Inferior parietal cortex (tissue), 1 donor: ENCODE results near the gene ATP5PF.
"Not testable (repeated sequence)": the region's sequence is repeated elsewhere in the genome, so short reads cannot be mapped to it uniquely, and the experiment has no call there.

Source experiments
- DNase-seq: peaks from one replicate; pipeline ENCODE4 v3.0.0-alpha.2; 2016; ENCODE audit errors: extremely low spot score

ATP5PF gene

DNA sequence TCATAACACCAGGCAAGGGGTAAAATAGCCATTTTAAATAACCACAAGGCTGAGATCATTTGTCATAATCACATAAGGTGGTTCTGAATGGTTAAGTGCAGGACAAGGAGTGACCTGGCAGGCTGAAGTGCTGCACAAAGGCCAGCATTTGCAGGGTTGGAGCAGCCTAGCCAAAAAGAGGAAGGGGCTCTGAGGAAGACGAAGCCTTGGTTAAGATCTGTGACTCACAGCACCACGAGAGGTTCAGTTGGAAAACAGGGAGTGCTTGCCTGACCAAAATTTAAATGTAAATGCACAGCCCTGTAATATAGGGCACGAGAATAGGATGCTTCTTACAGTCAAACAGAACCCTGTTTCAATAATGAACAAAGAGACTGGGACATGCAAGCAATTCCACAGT, 12.1 kb downstream of the ATP5PF start:
- no peak for DNase-seq

DNA sequence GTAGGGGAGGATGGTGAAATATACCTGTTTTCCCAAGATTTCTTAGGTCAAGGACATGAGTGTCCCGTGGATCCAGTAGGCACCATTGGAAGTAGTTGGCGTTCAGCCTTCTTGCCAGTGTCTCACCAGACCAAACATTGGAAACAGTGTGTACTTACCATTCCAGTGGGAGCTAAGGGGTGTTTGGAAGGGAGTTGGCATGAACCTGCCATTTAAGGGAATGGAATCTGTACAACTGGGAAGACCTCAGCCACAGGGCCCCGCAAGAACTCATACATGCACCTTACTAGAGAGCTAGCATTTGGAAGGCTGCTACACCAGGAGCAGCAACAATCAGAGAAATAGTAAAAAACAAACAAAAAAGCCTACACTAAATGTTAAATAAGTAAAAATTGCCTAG, 12.7 kb downstream of the ATP5PF start:
- DNase-seq: no peak

DNA sequence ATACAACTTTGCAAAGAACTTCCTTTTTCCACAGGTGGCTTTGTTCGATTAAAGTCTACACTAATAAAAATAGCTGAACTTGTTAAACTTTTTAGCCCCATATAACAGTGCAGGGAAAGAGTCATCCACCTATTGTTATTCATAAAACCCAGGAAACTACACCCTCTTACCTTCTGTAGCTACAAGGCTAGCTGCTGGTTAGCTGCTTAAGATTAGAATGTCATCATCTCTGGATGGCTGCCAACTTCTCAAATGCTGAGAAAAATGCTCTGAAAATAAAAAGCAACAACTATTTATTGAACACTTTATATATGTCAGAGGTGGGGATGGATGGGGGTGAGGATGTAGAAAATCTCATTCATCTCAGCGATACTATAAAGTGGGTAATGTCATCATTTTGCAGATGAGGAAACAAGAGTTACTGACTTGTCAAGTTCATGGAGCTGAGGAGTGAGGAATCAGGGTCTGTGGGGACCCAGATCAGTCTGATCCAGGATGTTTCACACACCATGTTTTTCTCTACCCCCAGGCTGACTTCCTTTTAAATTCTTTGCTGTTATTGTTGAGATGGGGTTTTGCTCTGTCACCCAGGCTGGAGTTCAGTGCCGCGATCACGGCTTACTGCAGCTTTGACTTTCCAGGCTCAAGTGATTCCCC, 17.1 kb downstream of the ATP5PF start:
- no peak for DNase-seq

DNA sequence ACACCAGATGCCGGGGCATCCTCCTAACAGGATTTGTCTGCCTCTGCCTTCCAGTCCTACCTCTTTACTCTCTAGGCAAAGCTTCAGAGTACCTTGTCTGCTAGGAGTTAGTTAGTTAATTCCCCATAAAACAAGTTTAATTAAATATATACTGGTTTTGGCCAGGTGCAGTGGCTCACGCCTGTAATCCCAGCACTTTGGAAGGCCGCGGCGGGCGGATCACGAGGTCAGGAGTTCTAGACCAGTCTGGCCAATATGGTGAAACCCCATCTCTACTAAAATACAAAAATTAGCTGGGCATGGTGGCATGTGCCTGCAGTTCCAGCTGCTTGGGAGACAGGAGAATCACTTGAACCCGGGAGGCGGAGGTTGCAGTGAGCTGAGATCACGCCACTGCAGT, 20.6 kb downstream of the ATP5PF start:
- not testable (repeated sequence) for DNase-seq

DNA sequence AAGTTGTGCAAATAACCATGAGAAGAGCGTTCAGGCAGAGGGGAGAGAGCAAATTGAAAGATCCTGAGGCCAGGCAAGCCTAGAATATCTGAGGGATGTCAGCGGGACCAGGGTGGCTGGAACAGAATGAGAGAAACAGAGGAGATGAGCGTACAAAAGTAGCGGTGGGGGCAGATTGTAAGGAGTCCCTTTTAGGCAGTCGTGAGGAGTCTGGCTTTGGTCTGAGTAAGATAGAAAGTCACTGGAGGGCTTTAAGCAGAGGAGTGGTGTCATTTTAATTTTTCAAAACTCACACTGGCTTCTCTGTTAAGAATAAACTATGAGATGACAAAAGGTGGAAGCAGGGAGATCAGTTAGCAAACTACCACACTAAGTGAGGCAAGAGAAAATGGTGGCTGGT, 24.2 kb downstream of the ATP5PF start:
- DNase-seq: no peak

DNA sequence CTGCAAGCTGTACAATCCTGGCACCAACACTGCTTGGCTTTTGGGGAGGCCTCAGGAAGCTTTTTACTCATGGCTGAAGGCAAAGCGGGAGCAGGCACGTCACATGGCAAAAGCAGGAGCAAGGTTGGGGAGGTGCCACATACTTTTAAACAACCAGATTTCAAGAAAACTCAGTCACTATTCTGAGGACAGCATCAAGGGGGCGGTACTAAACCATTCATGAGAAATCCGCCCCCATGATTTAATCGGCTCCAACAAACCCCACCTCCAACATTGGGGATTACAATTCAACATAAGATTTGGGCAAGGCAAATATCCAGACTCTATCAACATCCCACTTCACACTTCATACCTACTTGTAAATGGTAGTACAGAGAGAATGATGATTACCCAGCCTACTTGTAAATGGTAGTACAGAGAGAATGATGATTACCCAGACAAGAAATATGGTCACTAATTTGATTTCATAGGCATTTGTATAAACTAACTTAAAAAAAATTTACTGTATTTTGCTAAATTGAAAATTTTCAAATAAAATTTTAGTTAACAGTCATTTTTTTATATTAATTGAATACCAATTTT, 24.9 kb downstream of the ATP5PF start:
- DNase-seq: no peak

DNA sequence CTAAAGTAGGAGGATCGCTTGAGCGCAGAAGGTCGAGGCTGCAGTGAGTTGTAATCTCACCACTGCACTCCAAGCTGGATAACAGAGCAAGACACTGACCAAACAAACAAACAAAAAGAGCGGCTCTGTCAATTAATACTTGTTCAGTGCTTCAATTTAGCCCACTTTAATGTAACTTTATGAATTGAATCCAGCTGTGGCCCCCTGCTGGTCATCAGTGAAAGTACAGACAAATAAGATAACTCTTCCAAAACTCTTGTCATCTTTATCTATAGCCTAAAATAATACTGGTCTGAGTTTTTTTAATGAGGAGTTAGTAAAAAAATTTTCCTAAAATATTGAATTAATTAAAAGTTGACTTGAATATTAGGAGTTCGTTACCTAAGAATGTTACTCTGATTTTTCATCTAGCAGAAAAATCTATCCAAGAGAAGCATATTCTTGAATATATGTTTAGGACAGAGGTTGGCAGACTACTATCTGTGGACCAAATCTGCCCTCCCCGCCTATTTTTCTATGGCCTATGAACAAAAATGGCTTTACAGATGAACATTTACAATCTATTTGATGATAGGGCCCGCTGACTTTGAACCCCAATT, 26.1 kb downstream of the ATP5PF start:
- DNase-seq: peak; percentile 81

DNA sequence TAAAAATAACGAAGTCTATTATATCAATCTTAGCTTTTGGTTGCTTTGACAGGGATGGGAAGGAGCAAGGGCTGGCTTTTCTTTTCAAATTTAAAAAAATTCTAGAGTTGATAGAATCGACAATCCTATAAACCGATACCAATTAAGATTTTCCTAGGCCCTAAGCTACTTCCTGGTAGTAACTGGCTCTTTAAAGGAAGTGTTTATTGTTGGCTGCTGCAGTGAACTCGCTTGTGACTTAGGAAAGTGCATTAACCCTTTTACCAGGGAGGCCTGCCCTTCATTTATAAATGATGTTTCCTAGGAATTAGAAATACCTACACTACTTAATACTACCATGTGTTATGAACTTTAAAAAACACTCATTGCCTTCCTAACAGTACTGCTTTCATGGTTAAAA, 33.2 kb downstream of the ATP5PF start:
- DNase-seq: no peak

DNA sequence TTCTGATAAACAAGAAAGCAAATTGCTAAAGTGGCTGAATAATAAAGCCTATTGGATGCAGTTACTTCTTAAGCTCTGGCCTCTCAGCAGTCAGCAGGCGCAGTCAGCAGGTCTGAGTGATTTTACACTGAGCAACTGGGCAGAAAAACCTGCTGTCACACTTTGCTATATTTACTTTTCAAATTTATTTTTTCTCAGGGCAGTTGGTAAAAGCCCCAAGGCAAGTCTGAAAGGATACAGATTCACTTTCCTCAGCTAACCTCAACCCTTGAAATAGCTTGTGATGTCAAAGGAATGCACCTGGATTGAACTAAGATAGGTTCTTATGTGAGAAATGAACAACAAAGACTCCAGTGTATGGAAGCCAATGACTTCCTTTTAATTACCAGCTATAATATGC, 34.0 kb downstream of the ATP5PF start:
- DNase-seq: no peak

DNA sequence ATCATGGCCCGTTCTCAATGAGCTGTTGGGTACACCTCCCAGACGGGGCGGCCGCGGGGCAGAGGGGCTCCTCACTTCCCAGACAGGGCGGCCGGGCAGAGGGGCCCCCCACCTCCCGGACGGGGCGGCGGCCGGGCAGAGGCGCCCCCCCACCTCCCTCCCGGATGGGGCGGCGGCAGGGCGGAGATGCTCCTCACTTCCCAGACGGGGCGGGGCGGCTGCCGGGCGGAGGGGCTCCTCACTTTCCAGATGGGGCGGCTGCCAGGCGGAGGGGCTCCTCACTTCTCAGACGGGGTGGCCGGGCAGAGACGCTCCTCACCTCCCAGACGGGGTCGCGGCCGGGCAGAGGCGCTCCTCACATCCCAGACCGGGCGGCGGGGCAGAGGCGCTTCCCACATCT, 39.2 kb downstream of the ATP5PF start:
- DNase-seq: not testable (repeated sequence)

DNA sequence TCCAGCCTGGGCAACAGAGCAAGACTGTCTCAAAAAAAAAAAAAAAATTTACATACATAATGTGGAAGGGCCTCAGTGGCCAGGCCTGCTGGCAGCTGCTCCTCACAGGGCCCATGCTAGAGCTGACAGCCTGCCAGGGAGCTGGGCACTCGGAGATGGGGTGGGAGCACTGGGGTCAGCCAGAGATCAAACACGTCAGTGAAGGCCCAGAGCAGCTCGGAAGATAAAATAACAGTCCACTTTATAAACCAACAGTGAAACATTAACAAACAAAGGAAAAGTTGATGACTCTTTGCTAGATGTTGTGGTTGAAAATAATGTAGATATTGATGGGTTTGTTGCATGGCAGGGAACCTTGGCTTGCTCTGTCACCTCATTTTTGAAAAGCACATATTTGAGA, 42.7 kb downstream of the ATP5PF start:
- no peak for DNase-seq

DNA sequence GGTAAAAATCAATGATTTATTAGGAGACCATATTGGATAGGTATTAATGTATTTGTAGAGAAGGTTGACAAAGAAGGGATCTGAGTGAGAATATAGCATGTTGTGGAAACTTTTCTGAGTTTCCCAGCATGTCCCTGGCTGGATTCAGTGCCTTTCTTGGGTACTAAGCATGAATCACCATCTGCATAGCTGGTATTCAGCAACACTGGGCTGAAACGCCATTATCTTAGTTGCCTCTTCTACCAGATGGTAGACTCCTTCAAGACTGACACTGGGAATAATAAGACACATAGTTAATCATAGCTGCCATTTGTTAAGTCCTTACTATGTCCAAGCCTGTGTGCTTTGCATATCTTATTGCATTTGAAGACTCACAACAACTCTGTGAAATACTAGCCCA, 45.5 kb downstream of the ATP5PF start:
- DNase-seq: no peak

DNA sequence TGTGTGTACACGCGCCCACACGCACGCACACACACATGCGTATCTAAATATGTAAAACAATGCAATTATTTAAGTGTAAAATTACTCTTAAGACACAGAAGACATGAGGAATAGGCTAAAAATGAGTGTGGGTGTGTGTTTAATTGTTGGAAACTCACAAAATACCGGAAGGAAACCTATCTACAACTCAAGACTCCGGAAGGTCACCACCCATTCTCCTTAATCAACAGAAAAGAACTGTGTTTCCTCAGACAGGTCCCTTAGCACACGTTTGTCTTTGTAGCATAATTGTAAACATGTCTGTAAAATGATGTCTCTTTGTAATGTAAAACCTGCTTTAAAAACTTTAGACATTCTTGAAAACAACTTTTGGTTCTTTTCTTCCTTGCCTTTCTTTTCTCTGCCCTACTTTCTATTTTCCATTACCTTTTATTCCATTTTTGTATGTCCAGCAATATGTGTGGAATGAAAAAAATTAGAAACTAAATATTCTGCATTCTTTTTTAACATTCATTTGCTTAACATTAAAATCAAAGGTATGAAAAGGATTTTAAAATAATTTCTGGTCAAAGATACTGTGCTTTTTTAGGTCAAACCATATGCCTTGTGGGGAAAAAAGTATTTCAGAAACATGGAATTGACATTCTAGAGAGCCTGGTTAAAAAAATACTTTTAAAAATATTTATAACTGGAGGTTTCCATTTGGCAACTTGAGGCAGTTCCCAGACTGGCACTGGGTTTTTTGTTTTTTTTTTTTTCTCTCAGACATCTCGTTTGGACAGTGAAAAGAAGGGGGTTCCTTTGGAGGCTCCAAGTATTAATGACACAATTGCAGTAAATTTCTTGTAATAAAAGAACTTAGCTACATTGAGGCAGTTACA, 46.2 kb downstream of the ATP5PF start:
- DNase-seq: no peak

DNA sequence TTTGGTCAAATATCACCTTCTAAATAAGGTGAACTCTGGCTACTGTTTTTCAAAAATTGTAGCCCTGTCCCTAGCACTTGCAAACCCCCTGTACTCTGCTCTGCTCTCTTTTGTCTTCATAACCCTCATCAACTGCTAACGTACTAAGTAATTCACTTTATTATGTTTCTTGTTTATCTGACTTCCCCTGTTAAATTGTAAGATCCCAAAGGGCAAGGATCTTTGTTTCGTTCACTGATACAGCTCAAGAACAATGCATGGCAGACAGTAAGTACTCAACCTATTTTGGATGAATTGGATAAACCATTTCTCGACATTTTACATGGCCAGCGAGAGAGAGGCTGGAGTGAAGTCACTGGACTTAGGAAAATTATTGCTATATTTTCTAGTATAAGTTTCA, 46.9 kb downstream of the ATP5PF start:
- no peak for DNase-seq

DNA sequence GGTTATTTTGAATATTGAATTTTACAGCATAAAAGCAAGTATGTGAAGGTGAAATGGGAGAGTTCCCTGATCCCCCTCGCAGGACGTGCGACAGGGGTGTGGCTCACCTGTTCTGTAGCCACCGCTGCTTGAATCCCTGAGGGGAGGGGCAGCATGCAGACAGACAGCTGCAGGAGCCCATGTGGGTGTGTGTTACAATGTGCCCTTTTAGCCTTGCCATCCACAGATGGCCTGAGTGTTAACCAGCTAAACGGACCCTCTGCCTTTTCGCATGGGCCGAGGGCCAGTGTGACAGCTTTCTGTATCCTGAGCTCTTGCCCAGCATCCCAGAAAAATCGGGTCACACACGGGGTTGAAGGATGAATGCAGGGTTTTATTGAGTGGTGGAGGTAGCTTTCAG, 52.3 kb downstream of the ATP5PF start:
- no peak for DNase-seq

DNA sequence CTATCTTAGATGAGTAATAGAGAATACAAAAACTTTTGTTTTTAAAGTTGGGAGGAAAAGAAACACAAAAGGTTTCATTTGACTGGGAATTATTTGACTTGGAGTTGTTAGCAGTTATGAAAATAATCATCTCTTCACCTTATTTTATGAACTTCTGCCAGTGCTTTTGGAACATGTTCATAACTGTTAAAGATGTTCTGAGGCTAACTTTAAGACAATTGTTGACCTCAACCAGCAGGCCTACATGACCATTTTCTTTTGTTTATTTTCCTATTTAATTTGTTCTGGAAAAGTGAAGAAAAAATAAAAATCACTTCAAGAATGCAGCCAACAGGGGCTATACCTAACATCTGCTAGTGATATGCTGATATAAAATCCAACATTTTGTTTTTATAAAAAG, 58.3 kb downstream of the ATP5PF start:
- no peak for DNase-seq
